Activated CD4-positive, alpha-beta T cell treated with anti-CD3 and anti-CD28 coated beads for 4 hours (primary cell): ENCODE measurements around the gene RBM8A.
A peak's percentile ranks its signal among the peaks of the same experiment; 100 is the strongest.

Experiments
- DNase-seq, 2 donors: peaks; one replicate each; pipeline ENCODE4 v3.0.0-alpha.2; 2020

The RBM8A gene

GRCh38 chr1:145927063-145927886, at the start of gene RBM8A:
TSS of gene RBM8A (minus strand) at chr1:145927484. CDS start at chr1:145927426, 58 bp downstream.
- peak; percentile 92 to 94 for DNase-seq

- DNase-seq = no peak
Measured at GRCh38 chr1:145977016-145977415, 49.7 kb upstream of the RBM8A start.

GRCh38 chr1:145975216-145975615, 47.9 kb upstream of the RBM8A start:
- no peak for DNase-seq

GRCh38 chr1:145974721-145975120, 47.4 kb upstream of the RBM8A start:
- DNase-seq = no peak

- no peak for DNase-seq
Measured at GRCh38 chr1:145972580-145972979, 45.3 kb upstream of the RBM8A start.

GRCh38 chr1:145967288-145967687, 40.0 kb upstream of the RBM8A start:
- DNase-seq = no peak

- no peak for DNase-seq
Measured at GRCh38 chr1:145965119-145965744, 37.9 kb upstream of the RBM8A start.

GRCh38 chr1:145964328-145965118, 37.2 kb upstream of the RBM8A start, which contains the start of the genes ANKRD34A and POLR3GL:
TSS of gene ANKRD34A (minus strand) at chr1:145964575. CDS start at chr1:145961759, 2,816 bp downstream.
TSS of gene POLR3GL (plus strand) at chr1:145964690. CDS start at chr1:145974866, 10,176 bp downstream.
- DNase-seq = peak; percentile 86 to 90

- DNase-seq = no peak
Measured at GRCh38 chr1:145963265-145964019, 36.2 kb upstream of the RBM8A start.

- peak in 1 of 2 donors; percentile 44 for DNase-seq
Measured at GRCh38 chr1:145962157-145963102, 35.1 kb upstream of the RBM8A start.

GRCh38 chr1:145961425-145962156, 34.3 kb upstream of the RBM8A start:
- peak in 1 of 2 donors; percentile 43 for DNase-seq

- DNase-seq = no peak
Measured at GRCh38 chr1:145961109-145961424, 33.8 kb upstream of the RBM8A start.

GRCh38 chr1:145960468-145961108, 33.3 kb upstream of the RBM8A start:
- peak in 1 of 2 donors; percentile 49 for DNase-seq

- DNase-seq = no peak
Measured at GRCh38 chr1:145959957-145960467, 32.7 kb upstream of the RBM8A start.

- no peak for DNase-seq
Measured at GRCh38 chr1:145959333-145959732, 32.0 kb upstream of the RBM8A start.

- no peak for DNase-seq
Measured at GRCh38 chr1:145958734-145959133, 31.4 kb upstream of the RBM8A start.

- peak; percentile 93 for DNase-seq
Measured at GRCh38 chr1:145957443-145958319, 30.4 kb upstream of the RBM8A start, which contains the start of gene LIX1L. TSS of gene LIX1L (minus strand) at chr1:145958017. CDS start at chr1:145957927, 90 bp downstream.

- no peak for DNase-seq
Measured at GRCh38 chr1:145956781-145957442, 29.6 kb upstream of the RBM8A start.
